HG02798 (cell line): ENCODE measurements around the gene AGPAT4.

ENCODE experiments used
- ATAC-seq: cut with Tn5 transposase; IDR thresholded peaks from one replicate; pipeline ENCODE4 v1.9.1; 2021; ENCODE audit warnings: mild to moderate bottlenecking; ENCODE audit not compliant: unreplicated experiment, poor library complexity

Gene AGPAT4

GRCh38 chr6:161257793-161258457 is 15.9 kb downstream of the AGPAT4 start:
- ATAC-seq = no peak

GRCh38 chr6:161256407-161256806 is 17.5 kb downstream of the AGPAT4 start:
- ATAC-seq = no peak

GRCh38 chr6:161255518-161255917 is 18.3 kb downstream of the AGPAT4 start:
- no peak for ATAC-seq

- ATAC-seq = no peak
Measured at GRCh38 chr6:161254464-161255253, 19.2 kb downstream of the AGPAT4 start.

- ATAC-seq = no peak
Measured at GRCh38 chr6:161254126-161254463, 19.8 kb downstream of the AGPAT4 start.

- ATAC-seq = no peak
Measured at GRCh38 chr6:161251345-161251744, 22.5 kb downstream of the AGPAT4 start.

GRCh38 chr6:161249327-161249726 is 24.5 kb downstream of the AGPAT4 start:
- ATAC-seq = no peak

GRCh38 chr6:161246725-161247124 is 27.1 kb downstream of the AGPAT4 start:
- ATAC-seq = no peak

- ATAC-seq = no peak
Measured at GRCh38 chr6:161245363-161245762, 28.5 kb downstream of the AGPAT4 start.

- no peak for ATAC-seq
Measured at GRCh38 chr6:161244725-161245124, 29.1 kb downstream of the AGPAT4 start.

- no peak for ATAC-seq
Measured at GRCh38 chr6:161242779-161243693, 30.8 kb downstream of the AGPAT4 start.

- ATAC-seq = no peak
Measured at GRCh38 chr6:161242113-161242512, 31.7 kb downstream of the AGPAT4 start.

- no peak for ATAC-seq
Measured at GRCh38 chr6:161239001-161239400, 34.9 kb downstream of the AGPAT4 start.

GRCh38 chr6:161238500-161238899 is 35.4 kb downstream of the AGPAT4 start:
- ATAC-seq = no peak

- ATAC-seq = no peak
Measured at GRCh38 chr6:161238081-161238480, 35.8 kb downstream of the AGPAT4 start.

GRCh38 chr6:161237176-161237575 is 36.7 kb downstream of the AGPAT4 start:
- ATAC-seq = no peak

GRCh38 chr6:161235776-161236633 is 37.9 kb downstream of the AGPAT4 start:
- ATAC-seq = peak; percentile 72

GRCh38 chr6:161233986-161234661 is 39.7 kb downstream of the AGPAT4 start:
- ATAC-seq = no peak

GRCh38 chr6:161232467-161232866 is 41.4 kb downstream of the AGPAT4 start:
- no peak for ATAC-seq
